ENCODE measurements around the gene SP3.

Gene SP3

DNA sequence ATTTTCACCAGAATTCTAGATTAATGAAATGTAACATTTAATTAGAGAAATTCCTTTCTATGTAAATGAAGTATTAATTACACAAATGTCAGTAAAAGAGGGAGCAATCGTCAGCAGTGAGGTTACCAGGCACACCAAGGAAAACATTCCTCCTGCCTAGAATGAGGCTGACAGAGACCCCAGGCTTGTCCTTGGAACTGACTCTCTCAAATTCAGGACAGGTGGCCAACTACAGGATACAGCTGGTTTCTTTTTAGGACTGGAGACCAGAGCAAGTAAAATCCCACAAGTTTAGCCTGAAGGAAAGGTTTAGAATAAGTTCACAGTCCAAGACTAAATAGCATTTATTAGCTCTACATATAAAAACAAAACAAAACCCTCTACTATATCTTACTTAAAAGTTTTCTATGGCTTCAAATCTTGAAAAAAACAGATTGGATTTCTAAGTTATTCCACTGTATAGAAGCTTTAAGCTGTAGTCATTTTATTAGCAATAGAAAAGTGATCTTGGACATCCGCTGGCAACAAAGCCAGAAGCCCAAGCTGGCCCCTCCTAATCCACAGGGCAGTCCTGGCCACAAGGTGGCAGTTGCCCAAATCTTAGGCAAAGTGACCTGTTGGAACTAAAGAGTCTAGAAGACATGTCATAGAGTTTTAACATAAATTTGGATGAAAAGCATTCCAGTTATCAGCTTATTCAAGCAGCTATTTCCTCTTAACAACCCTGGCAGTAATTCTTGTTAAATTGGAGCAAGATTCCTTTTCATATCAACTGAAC lies 81.0 kb downstream of the SP3 start:
- peak; percentile 53 for DNase-seq

DNA sequence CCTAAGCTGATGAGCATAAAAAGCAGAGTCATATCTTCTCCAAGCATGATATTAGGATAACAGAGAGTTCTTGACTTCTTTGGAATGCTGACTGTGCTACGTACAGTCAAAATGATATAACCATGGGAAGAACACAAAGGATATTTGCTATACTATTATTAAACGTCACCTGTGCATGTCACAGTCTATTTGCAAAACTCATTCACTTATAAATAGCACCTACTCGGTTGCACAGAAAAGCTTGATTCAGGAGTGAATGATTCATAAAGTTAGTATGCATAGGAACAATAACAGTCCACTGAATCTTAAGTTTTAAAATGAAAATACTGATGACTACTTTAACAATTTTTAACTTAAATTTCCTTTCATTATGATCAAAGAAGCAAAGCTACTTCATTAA lies 83.3 kb downstream of the SP3 start:
- no peak for DNase-seq

DNA sequence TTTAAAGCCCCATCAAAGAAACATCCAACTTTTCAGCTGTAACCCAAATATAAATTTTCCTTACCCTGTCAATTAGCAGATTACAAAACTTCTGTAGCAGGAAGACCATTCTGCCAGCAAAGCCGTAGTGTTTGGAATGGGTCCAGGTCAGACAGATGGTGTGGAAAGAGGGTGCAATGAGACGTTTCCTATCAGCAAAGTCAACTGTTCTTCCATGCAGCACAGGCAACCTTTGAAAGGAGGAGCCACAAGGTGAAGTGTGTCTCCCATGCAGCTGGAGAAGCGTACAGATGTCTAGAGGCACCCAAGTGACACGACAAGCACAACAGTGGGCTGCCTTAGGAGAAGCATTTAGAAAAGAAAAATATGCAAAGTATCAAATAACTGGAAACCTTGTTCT lies 83.7 kb downstream of the SP3 start:
- DNase-seq: no peak

- no peak for DNase-seq
Observed at GRCh38 chr2:173880561-173880960, 84.6 kb downstream of the SP3 start.

DNA sequence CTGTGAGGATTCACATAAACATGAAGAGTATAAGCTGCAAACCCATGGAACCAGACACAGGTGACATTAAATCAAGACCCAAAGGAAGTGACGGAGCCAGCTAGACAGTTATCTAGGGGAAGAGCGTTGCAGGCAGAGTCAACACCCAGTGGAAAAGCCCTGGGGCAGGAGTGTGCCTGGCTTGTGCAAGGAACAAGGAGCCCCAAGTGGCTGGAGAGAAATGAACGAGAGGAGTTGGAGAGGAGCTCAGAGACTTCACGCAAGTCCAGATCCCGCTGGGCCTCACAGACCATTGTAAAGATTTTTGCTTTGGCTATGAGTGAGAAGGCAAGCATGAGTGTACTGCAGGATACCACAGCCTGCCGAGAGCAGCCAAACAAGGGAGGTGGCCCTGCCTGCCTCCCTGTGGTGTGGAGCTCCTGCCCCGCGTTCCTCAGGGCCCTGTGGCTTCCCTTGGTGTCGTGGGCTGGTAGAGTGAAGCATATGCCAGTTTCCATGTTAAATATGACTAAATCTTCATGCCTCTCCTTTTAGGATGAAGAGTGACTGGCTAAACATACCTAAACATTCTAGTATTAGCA lies 88.2 kb downstream of the SP3 start:
- DNase-seq: no peak

- DNase-seq: no peak
Observed at GRCh38 chr2:173874894-173875237, 90.3 kb downstream of the SP3 start.

DNA sequence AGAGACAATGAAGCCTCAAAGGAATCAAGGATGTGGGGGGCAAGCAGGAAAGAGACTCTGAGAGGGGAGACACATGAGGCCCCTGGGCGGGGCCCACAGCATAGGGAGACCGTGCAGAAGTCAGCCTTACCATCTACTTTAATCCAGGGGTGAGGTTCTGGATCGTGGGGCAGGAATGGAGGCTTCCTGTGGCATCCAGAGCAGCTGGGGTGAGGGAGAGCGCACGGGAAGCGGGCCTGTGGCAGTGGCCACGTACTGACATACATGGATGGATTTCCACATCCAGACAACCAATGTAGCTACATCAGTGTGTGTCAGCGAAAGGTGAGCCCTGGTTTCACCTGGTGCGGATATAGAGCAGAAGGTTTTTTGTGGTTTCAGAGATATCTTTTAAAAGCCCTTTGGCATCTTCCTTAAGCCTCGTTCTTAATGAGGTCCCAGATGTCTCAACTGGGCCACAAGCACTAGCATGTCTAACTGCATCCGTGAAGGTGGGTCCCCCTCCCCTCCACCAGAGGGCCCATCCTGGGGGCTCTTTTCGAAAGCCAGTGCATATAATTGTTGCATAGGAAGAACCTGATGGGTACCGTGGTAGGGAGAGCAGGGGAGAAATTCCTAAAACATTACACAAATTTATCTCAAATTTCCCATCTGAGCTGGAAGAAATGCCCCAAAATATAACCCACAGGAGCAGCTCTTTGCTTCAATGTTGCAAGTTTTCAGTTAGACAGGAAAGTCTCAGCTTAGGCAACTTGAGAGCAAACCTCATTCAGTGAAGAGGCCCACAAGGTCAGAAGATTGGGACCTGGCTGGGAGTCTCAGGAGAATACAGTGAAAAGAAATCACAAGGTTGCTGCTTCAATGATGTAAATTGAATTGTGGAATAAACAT lies 90.9 kb downstream of the SP3 start:
- DNase-seq: no peak

DNA sequence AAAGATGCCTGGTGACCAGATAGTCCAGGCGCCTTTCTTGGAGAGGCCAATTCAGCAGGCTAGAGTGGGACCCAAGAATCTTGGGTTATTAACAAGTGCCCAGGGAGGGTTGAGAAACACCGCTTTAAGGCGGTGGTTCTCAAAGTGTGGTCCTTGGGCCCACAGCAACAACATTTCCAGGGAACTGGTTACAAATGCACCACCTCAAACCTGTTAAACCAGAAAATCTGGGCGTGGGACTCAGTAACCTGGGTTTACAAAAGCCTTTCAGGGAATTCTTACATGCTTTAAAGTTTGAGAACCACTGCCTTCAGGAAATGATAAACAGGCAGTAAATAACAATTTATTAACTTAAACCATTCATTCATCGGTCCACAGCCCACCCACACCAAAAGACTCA lies 92.5 kb downstream of the SP3 start:
- DNase-seq: no peak

DNA sequence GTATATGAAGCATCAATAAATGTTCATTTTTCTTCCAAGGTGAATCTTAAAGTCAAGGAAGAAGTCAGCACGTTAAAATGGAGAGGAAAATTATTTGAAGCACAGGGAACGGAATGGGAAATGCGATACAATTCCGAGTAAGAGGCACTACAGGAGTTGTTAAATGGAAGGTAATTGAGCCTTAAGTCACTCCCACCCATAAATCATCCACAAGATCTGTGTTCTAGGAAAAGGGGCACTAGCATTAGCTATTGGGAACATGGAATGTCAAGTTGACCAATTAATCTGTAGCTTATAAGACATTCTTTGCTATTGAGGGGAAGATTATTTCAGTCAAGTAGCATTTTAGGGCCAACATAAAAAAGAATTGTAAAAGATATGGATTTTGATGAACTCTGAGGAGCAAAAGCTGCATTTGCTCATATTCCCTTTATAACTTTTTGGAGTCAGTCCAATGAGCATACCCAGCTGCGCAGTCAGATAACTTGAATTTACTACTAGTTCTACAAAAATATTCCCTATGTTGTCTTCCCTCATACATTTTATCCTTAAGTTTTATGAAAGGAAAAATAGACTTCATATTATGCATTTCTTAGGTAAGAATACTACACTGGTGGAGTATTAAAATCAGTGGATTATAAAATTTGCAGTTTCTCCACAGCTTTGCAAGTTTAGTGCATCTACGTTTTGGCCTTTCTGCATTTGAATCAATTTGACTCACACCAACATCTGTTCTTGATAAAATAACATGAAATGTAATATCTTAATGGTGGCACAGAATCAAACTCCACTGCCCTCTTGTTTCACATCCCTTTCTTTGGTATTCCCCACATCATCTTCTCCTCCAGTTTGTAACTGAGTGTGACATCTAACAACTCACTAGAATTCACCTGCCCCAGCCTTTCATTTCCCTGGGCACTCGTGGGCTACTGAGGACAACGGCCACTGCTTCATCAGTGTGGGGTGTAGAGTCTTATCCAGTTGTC lies 95.6 kb downstream of the SP3 start:
- no peak for DNase-seq

DNA sequence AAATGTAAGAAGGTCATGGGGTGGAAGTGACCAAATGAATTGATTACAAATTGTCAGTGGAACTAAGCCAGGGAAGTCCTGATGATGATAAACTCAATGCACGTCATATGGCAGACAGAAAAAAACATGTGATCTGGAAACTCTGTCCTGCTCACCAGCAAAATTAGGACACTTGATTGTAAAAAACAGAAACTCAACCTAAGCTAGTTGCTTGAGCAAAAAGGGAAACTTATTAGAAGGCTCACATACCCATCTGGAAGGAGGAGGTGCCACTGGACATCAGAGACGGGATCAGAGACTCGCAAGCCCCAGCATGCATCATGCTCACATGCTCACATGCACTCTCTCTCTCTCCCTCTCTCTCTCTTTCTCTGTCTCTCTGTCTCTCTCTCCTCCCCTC lies 96.8 kb downstream of the SP3 start:
- DNase-seq: no peak

DNA sequence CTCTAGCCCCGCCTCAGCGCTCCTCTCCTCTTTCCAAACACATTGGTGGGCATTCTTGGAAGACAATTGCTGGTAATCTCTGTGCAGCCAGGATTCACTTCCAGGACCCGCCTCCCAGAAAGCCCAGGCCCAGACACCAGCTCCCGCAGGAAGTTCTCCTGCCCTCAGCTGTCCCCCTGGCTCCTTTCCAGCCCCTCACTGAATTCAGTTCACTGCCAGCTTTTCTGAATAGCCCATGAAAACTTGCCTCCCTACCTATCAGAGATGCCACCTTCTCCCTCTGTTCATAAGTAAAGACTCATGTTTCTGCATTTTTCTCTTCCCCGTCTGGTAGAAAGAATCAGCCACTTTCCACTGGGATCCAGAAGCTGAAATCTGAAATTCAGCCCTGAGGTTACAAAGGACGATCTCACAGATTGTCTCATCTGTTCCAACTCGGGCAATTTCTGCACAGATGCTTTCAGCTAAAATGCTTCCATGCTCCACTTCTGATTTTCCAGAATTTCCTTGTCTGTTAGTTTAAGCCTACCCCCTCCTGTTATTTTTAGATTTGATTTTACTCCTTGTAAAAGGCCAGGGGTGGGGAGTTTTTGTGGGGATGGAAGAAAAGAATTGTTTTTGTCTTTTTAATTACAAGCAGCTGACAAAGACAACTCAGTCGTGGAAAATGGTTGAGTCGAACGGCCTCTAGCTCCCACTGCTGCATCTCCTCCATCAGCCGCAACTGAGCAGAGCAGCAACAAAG lies 98.1 kb downstream of the SP3 start:
- peak; percentile 17 for DNase-seq

DNA sequence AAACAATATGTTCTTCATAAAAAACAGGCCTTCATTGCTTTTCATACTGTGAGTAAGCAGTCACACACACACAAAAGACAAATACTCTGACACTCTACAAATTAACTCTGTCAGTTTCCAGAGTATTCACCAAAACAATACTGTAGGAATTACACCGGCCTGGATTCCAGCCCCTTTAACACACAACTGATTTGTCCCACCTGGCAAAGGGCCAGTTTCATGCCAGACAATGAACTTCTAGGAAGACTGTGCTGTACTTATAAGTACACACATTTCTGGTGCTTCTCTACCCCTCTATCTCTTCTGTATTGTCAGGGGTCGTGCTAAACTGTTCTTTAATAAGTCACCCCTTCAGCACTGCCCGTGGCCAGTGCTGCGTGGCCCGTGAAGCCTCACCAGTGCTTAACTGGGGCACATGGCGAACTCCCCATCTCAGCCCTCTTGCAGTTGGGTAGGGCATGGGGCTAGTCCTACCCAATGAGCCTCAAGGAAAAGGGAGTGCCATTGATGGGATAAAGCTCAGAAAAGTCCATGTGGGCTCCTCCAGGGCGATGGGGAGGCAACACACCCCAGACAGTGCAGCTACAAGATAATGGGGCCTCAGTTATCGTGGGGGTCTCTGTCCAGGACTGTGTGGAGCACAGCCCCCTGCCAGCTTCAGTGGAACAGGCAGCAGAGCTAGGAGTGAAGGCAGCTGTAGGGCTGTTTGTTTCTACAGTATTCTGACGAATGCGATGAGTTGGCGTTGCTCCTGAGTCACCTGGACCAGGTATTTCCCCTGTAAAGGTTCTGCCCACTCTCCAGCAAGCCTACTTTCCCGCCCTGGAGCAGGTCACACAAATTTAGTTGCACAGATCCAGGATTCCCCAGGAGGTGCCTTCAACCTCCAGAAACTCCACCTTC lies 99.0 kb downstream of the SP3 start:
- peak; percentile 18 for DNase-seq

GRCh38 chr2:173862612-173863217 lies 102.5 kb downstream of the SP3 start:
- DNase-seq: no peak

DNA sequence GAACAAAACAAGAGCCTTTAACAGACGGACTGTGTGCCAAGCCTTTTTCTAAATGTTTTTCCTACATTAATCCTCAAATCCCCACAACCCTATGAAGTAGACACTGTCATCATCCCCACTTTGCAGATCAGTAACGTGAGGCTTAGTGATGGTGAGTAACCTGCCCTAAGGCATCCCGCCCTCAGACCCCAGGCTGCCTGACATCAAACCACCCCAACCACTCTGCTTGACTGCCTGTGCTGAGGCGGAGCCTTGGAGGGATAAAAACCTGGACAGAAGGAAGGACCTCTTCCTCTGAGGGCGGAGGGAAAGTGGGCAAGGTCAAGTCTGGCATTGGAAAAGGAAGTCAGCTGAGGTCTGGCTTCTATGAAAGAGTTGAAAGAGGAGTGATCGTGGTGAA lies 104.6 kb downstream of the SP3 start:
- no peak for DNase-seq

DNA sequence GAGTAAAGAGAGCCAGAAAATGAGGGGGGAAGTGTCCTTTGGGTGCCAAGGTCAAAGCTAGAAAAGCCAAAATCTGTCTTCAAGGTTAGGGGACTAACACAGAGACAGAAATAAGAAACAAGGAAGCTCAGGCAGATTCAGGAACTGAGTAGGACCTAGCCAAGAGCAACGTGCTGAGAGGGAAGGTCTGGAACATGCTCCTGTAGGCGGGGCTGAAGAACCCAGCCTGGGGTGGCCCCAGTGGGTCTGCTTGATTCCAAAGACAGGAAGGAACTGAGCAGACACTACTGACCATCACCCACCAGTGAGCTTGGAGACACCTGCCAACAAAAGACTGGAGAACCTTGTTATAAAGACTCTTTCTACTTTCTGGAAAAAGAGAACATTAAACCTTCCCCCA lies 105.1 kb downstream of the SP3 start:
- DNase-seq: no peak

- DNase-seq: no peak
Observed at GRCh38 chr2:173858291-173858731, 106.9 kb downstream of the SP3 start.

Measured in fibroblast of skin of scalp (primary cell).